Stomach smooth muscle (tissue), 2 donors: ENCODE measurements around the gene CCT3.
"Not testable (repeated sequence)": the region's sequence is repeated elsewhere in the genome, so short reads cannot be mapped to it uniquely, and the experiment has no call there.

Source experiments
- H3K27ac ChIP-seq: one replicate; pipeline ENCODE4 v1.7.0; 2013; ENCODE audit warnings: mild to moderate bottlenecking, low read length, inconsistent platforms
- H3K27me3 ChIP-seq, 2 donors: one replicate each; pipeline ENCODE4 v1.7.0; 2013; ENCODE audit warnings: low read length in 2 of 2; ENCODE audit not compliant: insufficient read depth in 2 of 2, control insufficient read depth in 1 of 2
- H3K36me3 ChIP-seq, 2 donors: one replicate each; pipeline ENCODE4 v1.7.0; 2013; ENCODE audit warnings: low read length in 2 of 2; ENCODE audit not compliant: control insufficient read depth in 2 of 2, insufficient read depth in 2 of 2
- H3K4me1 ChIP-seq: one replicate; pipeline ENCODE4 v1.7.0; 2013; ENCODE audit warnings: low read length; ENCODE audit not compliant: control insufficient read depth, insufficient read depth
- H3K4me3 ChIP-seq, 2 donors: one replicate each; pipeline ENCODE4 v1.7.0; 2013; ENCODE audit warnings: low read length in 2 of 2
- H3K9ac ChIP-seq, 2 donors: one replicate each; pipeline ENCODE4 v1.7.0; 2013; ENCODE audit warnings: low read length in 2 of 2, mild to moderate bottlenecking in 1 of 2
- H3K9me3 ChIP-seq, 2 donors: one replicate each; pipeline ENCODE4 v1.7.0; 2013; ENCODE audit warnings: low read length in 2 of 2; ENCODE audit not compliant: control insufficient read depth in 2 of 2
- donor health status: healthy.
- donor health status: Pancreatic carcinoma.

CCT3 gene

GRCh38 chr1:156336242-156336641 is 1.9 kb downstream of the CCT3 start:
- Histone ChIP-seq H3K9ac (peak overlapping the region in 1 of 2 donors; percentile 14), H3K4me1 (peaks cover 14% of the 10 kb centered on the region), H3K27me3 (no peaks in the 10 kb centered on the region), H3K9me3 (no peaks in the 10 kb centered on the region), H3K36me3 (peaks cover 26 to 27% of the 10 kb centered on the region in 2 donors), H3K4me3 (peak overlapping the region; percentile 85 to 98), H3K27ac (no peak overlapping the region)

DNA sequence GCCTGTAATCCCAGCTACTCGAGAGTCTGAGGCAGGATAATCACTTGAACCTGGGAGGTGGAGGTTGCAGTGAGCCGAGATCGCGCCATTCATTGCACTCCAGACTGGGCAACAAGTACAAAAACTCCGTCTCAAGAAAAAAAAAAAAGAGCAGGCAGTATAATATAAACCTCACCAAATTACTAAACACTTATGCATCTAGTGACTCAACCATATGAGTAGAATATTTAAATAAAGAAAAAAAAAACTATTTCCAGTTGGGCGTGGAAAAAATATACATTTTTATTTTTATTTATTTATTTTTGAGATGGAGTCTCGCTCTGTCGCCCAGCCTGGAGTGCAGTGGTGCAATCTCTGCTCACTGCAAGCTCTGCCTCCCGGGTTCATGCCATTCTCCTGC is 14.9 kb downstream of the CCT3 start:
- H3K9me3 ChIP-seq, H3K4me3 ChIP-seq, H3K27ac ChIP-seq, H3K4me1 ChIP-seq, H3K9ac ChIP-seq, H3K27me3 ChIP-seq: not testable (repeated sequence)
- H3K36me3 ChIP-seq: peaks cover 49 to 57% of the 10 kb centered on the region in 2 donors

GRCh38 chr1:156320560-156320959 is 17.5 kb downstream of the CCT3 start:
- Histone ChIP-seq H3K9ac (no peak overlapping the region), H3K27ac (no peak overlapping the region), H3K27me3 (no peaks in the 10 kb centered on the region), H3K4me3 (no peak overlapping the region), H3K36me3 (peaks cover 67 to 75% of the 10 kb centered on the region in 2 donors), H3K9me3 (no peaks in the 10 kb centered on the region), H3K4me1 (no peaks in the 10 kb centered on the region)

DNA sequence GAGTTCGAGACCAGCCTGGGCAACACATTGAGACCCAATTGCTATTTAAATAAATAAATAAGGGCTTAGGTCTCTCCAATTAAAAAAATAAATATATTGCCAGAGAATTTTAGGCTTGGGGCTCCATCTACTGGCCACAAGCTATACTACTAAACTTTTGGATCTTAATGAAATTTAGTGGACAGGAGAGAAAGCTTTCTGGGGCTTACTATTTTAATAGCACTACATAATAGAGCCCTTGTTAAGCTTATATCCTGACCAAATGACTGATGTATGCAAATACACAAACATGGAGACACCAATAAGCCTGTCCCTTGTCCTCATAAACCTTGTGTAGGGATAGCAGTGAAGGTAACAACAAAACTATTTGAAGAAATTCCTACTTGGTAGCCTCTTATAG is 18.4 kb downstream of the CCT3 start:
- no peaks in the 10 kb centered on the region for H3K4me1 ChIP-seq
- H3K9me3 ChIP-seq: no peaks in the 10 kb centered on the region
- no peak overlapping the region for H3K9ac ChIP-seq
- H3K4me3 ChIP-seq: no peak overlapping the region
- no peaks in the 10 kb centered on the region for H3K27me3 ChIP-seq
- peaks cover 63 to 72% of the 10 kb centered on the region in 2 donors for H3K36me3 ChIP-seq
- no peak overlapping the region for H3K27ac ChIP-seq

GRCh38 chr1:156316909-156317308 is 21.2 kb downstream of the CCT3 start:
- Histone ChIP-seq H3K27ac (no peak overlapping the region), H3K4me3 (no peak overlapping the region), H3K4me1 (no peaks in the 10 kb centered on the region), H3K9ac (no peak overlapping the region), H3K36me3 (peaks cover 63 to 71% of the 10 kb centered on the region in 2 donors), H3K9me3 (no peaks in the 10 kb centered on the region), H3K27me3 (no peaks in the 10 kb centered on the region)

GRCh38 chr1:156310962-156311361 is 27.1 kb downstream of the CCT3 start:
- H3K36me3 ChIP-seq: peaks cover 48 to 49% of the 10 kb centered on the region in 2 donors
- no peaks in the 10 kb centered on the region for H3K27me3 ChIP-seq
- no peak overlapping the region for H3K27ac ChIP-seq
- H3K9me3 ChIP-seq: no peaks in the 10 kb centered on the region
- H3K9ac ChIP-seq: no peak overlapping the region
- no peaks in the 10 kb centered on the region for H3K4me1 ChIP-seq
- H3K4me3 ChIP-seq: no peak overlapping the region

DNA sequence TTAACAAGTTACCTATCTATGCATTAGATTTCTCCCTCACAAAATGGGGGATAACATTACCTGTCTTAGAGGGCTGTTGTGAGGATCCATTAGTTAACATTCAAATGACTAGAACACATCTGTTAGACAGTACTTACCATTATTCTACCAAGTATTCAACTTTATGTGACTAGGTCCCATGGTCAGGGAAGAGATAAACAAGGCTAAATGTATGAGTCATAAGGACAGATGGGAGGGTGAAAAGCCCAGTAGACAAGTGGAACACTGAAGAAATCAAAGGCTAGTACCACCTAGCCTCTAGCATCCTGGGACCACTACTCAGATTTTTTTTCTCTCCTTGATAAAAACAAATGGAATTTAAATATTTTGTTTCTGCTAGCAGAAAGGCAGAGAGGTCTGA is 30.0 kb downstream of the CCT3 start:
- no peak overlapping the region for H3K27ac ChIP-seq
- peaks cover 37 to 43% of the 10 kb centered on the region in 2 donors for H3K36me3 ChIP-seq

GRCh38 chr1:156305215-156305614 is 32.9 kb downstream of the CCT3 start:
- Histone ChIP-seq H3K4me1 (no peaks in the 10 kb centered on the region), H3K36me3 (peaks cover 14 to 21% of the 10 kb centered on the region in 2 donors)

More for the DNA sequence above, 30.0 kb downstream of the CCT3 start:
- Histone ChIP-seq H3K4me3 (no peak overlapping the region), H3K4me1 (no peaks in the 10 kb centered on the region), H3K27me3 (no peaks in the 10 kb centered on the region), H3K9ac (no peak overlapping the region), H3K9me3 (no peaks in the 10 kb centered on the region)

DNA sequence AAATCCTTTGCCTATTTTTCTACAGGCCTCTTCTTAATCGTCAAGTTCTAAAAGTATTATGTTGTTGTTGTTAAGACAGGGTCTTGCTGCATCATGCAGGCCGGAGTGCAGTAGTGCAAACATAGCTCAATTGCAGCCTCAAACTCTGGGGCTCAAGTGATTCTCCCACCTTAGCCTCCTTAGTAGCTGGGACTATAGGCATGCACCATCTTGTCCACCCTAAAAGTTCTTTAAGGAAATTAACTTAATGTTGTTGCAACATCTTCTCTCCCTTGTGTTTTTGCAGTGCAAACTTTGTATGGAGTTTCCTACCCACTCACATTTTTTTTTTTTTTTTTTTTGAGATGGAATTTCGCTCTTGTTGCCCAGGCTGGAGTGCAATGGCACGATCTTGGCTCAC is 34.9 kb downstream of the CCT3 start:
- no peak overlapping the region for H3K27ac ChIP-seq
- H3K4me1 ChIP-seq: no peaks in the 10 kb centered on the region
- H3K4me3 ChIP-seq: no peak overlapping the region
- no peaks in the 10 kb centered on the region for H3K27me3 ChIP-seq
- H3K36me3 ChIP-seq: peaks cover 4 to 9% of the 10 kb centered on the region in 2 donors
- no peaks in the 10 kb centered on the region for H3K9me3 ChIP-seq
- no peak overlapping the region for H3K9ac ChIP-seq

More at GRCh38 chr1:156305215-156305614, 32.9 kb downstream of the CCT3 start:
- Histone ChIP-seq H3K9ac (no peak overlapping the region), H3K9me3 (no peaks in the 10 kb centered on the region), H3K27me3 (no peaks in the 10 kb centered on the region), H3K4me3 (no peak overlapping the region), H3K27ac (no peak overlapping the region)

GRCh38 chr1:156298852-156299357 is 39.2 kb downstream of the CCT3 start, which contains the start of gene VHLL:
Gene VHLL (minus strand): TSS chr1:156299307. CDS start chr1:156299189, 118 bp downstream.
- no peaks in the 10 kb centered on the region for H3K9me3 ChIP-seq
- H3K27me3 ChIP-seq: no peaks in the 10 kb centered on the region

DNA sequence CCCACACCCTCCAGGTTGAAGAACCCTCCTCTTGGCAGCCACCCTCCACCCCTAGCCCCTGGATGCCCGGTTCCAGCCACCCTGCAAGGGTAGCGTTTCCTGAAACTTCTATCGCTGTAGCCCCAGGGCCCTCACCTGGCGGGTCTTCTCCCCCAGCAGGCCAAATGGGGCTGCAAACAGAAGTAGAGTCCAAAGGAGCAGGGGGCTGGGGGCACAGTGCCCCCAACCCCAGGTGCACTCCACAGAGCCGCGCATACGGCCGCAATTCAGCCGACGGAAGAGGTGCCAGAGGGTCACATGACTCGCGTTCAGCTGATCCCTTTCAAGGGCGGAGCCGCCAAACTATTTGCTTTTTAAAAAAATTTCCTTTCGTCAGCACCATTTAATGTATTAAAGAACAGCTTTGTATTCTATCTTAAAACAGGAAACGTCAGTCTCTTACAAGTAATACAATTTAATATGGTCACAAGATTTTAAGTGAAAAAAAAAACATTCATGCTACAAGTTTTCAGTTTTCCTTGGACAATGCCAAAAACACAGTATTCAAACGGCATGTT is 42.6 kb downstream of the CCT3 start, which contains the start of gene GLMP:
Gene GLMP (minus strand): TSS at position 289 of the 557 bp plus-strand sequence. CDS start 34 bp downstream, at position 255.
- peak within 1 kb of the TSS; percentile 92 to 93 for H3K4me3 ChIP-seq
- peak within 1 kb of the TSS; percentile 82 to 98 for H3K9ac ChIP-seq
- no peaks in the 10 kb centered on the region for H3K9me3 ChIP-seq
- H3K27ac ChIP-seq: peak within 1 kb of the TSS; percentile 49
- H3K4me1 ChIP-seq: peaks cover 33% of the 10 kb centered on the region
- H3K27me3 ChIP-seq: no peaks in the 10 kb centered on the region
- peaks cover 0 to 3% of the 10 kb centered on the region in 2 donors for H3K36me3 ChIP-seq

More at GRCh38 chr1:156298852-156299357, 39.2 kb downstream of the CCT3 start, which contains the start of gene VHLL:
- no peak within 1 kb of the TSS for H3K27ac ChIP-seq
- H3K4me3 ChIP-seq: no peak within 1 kb of the TSS
- H3K36me3 ChIP-seq: no peaks in the 10 kb centered on the region
- H3K9ac ChIP-seq: no peak within 1 kb of the TSS
- H3K4me1 ChIP-seq: peaks cover 16% of the 10 kb centered on the region
